RKO (cell line): ENCODE measurements around the gene COL18A1.
A peak's percentile ranks its signal among the peaks of the same experiment; 100 is the strongest.

Source experiments
- DNase-seq: peaks from one replicate; pipeline ENCODE4 v3.0.0-alpha.2; 2016; ENCODE audit warnings: low spot score

Gene COL18A1

GRCh38 chr21:45383111-45383614 lies 21.8 kb upstream of the COL18A1 start:
- no peak for DNase-seq

GRCh38 chr21:45383615-45384201 lies 21.3 kb upstream of the COL18A1 start:
- DNase-seq: no peak

DNA sequence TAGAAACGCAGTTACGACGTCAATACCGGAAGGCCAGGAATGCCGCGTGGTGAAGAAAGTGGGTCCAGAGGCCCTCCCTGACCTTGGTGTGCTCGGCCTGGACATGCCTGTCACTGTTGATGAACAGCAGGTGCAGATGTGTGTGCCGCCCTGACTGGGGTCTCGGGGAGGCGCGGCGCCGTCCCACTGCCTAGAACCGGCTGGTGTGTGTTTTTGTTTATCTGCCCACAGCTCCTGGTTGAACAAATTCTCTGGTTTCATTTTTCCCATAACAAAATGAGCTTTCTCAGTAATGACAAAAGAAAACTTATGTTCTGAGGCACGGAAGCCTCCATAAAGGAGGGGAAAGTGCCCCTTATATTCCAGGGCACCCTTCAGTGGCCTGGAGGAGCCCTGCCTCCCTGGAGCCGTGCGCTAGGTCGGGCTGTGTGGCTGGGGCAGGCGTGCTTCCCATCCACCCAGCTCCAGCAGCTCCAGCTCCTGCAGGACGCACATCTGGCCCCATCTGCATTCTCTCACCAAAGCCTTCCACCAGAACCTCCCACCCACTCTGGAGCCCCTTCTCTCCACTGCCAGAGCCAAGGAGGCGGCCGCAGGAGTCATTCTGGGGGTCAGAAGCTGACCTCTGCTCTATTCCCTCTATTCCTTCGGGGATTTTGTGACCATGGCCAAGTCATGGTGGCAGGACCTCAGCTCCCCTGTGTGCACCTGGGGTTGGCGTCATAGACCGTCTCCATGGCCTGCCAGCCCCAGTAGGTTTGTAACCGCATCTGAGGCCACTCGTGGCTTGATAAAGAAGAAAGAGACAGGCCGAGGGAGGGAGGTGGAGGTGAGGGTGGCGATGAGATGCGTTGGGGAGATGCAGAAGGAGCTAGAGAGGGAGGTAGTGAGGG lies 20.1 kb upstream of the COL18A1 start:
- DNase-seq: no peak

DNA sequence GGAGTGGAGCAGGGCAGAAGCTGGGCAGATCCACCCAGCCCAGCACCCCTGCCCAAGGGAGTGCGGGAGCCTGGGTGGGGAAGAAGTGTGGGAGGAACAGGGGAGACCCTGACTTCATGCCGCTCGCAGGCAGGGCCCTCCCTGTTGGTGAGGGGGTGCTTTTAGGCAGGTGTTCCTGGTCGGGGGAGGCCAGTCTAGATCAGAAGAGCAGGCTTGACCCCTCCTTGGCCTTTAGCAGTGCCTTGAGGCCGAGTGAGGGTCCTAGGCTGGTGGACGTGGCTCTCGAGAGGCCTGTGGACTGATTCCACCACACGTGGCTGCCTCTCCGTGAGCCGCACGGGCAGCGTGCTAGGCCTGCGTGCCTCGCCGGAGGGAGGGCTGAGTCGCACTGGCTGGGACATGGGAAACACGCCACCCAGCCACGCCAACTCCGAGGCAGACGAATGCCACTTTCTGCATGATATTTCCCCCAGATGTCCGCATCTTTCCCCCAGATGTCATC lies 19.4 kb upstream of the COL18A1 start:
- no peak for DNase-seq

DNA sequence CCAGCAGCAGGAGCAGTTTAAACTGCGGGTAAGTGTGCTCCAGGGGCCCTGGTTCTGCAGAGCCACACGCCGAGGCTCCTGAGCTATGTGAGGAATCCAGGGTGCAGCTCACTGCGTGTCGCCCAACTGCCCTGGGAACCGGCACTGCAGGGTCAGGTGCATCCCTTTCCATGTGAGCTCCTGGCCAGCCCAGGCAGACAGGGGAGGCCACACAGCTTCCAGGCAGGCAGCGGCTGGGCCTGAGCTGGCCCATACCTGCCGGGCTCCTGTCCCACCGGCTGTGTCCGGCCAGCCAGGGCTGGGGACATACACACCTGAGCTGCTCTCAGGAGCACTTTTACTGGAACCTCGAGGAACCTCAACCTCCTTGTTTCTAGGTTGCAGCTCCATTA lies 18.6 kb upstream of the COL18A1 start:
- DNase-seq: no peak

GRCh38 chr21:45386728-45387371 lies 18.1 kb upstream of the COL18A1 start:
- peak; percentile 50 for DNase-seq

DNA sequence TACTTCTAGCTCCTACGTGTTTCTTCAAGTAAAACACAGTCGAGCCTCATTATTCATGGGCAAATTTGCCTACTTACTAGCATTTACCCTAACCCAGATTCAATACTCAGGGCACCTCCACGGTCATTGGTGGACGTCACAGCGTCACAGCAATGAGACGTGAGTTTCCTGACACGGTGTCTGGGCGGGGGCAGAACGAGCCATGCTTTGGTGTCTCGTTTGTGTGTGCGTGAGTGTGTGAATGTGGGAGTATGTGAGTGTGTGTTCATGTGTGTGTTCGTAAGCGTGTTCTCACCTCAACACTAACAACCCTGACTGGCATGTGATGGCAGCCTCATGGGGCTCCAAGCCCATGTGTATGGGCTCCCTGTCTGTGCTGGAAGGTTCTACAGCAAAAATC lies 17.5 kb upstream of the COL18A1 start:
- no peak for DNase-seq

- DNase-seq: no peak
Measured at GRCh38 chr21:45388011-45388521, 16.9 kb upstream of the COL18A1 start.

GRCh38 chr21:45388611-45389296 lies 16.2 kb upstream of the COL18A1 start:
- no peak for DNase-seq

- no peak for DNase-seq
Measured at GRCh38 chr21:45390121-45390751, 14.7 kb upstream of the COL18A1 start.

DNA sequence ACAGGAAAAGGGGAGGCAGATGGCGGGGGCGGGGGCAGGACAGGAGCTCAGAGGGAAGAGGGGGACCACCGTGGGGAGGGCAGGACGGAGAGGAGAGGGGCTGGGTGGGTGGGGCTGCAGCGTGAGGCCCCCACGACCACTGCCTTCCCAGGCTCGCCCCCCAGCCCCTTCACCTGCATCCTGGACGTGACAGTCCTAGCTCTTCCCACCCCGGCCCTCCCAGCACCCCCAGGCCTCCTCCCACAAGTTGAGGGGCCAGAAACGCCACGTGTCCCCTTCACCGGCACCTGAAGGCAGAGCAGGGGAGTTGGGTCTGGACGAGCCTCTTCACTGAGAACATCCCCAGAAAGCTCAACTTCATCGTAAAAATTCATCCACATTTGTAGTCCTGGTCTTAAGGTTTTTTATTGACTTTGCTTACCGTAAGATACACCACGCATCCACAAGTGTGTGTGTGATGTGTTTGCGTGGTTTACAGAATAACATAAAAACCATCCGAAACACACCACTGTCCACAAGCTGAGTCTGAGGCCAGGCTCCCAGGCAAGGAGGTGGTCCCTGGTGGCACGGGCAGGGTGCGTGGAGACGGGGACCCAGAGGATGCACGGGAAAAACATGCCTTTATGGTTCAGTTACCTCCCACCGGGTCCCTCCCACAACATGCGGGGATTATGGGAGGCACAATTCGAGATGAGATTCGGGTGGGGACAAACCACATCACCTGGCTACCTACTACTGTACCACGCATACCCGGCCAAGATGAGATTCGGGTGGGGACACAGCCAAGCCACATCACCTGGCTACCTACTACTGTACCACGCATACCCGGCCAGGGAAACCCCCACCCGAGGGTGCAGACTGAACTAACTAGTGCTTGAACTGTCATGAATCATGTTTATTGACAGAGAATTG lies 13.9 kb upstream of the COL18A1 start:
- DNase-seq: no peak

DNA sequence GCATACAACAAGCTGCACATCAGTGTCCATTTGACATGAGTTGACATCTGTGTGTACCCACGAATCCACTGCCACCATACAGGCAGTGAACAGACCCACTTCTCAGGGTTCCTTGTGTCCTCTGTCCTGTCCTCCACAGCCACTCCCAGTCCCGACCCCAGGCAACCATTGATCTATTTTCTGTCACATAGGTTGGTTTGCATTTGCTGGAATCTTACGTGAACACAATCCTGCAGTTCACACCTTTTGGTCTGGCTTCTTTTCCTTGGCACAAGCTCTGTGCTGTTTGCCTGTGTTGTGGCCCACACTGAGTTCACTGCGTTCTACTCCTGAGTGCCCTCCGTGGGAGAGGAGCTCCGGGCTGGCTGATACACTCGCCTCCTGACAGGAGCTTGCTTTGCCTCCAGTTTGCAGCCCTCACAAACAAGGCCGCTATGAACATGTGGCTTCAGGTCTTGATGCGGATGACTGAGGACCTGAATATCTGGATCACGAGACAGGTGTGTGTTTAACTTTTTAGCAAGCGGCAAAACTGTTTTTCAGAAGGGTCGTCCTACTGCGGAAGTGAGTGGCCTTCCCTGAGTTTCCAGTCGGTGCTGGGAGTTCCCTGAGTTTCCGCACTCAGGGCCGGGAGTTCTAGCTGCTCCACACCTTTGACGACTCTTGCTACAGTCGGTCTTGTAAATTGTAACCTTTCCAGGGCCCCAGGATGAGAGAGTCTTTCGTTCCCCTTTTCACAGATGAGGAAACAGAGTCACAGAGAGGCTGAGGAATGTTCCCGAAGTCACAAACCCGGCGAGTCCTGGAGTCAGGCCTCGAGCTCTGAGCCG lies 13.0 kb upstream of the COL18A1 start:
- DNase-seq: no peak

- no peak for DNase-seq
Measured at GRCh38 chr21:45392573-45392971, 12.4 kb upstream of the COL18A1 start.

DNA sequence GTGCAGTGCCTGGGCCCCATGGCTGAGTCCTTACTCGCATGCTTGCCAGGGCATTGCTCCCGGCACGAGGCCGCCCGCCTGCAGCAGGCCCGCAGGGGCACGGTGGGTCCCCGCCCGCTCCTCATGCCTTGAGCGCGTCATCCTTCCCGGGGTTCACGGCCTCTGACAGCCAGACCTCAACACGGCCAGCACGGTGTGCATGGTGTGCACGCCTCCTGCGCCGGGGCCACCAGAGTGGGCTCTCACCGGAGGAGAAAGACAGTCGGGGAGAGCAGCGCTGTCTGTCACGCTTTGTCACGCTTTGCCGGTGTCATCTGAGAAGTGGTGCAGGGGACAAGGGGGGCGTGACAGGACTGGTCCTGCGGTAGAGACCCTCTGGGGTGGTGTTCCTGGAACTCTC lies 11.9 kb upstream of the COL18A1 start:
- no peak for DNase-seq

- no peak for DNase-seq
Measured at GRCh38 chr21:45393833-45394638, 10.9 kb upstream of the COL18A1 start.

DNA sequence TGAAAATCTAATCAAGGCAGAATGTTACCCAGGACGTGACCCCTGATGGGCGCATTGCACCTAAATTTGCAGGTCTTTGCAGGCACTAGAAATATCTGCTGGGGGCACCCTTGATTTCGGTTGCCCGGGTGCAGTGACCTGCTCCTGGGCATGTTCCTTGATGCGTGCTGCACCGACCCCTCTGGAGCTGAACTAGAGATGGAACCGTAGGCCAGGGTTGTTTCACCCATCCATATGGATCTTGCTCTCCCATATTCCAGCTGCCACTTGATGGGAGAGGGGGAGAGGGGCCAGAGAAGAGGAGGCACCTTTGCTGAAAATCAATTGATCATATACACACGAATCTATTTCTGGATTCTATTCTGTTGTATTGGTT lies 8.4 kb upstream of the COL18A1 start:
- DNase-seq: no peak

GRCh38 chr21:45397381-45397780 lies 7.6 kb upstream of the COL18A1 start:
- no peak for DNase-seq

GRCh38 chr21:45401054-45401518 lies 3.9 kb upstream of the COL18A1 start:
- no peak for DNase-seq
